ENCODE data around the gene SLC16A8.

Gene SLC16A8

GRCh38 chr22:38111925-38112355 lies 28.0 kb upstream of the SLC16A8 start:
- TF ChIP-seq CTCF (IDR thresholded peaks at IDR 0.05): no peak
- no peak overlapping the region for H3K27ac ChIP-seq
- DNase-seq (ENCODE audit: low spot score): no peak
- no peak overlapping the region for H3K4me3 ChIP-seq

GRCh38 chr22:38110863-38111852 lies 27.2 kb upstream of the SLC16A8 start:
- no peak overlapping the region for H3K27ac ChIP-seq
- H3K4me3 ChIP-seq: no peak overlapping the region
- DNase-seq (ENCODE audit: low spot score): no peak
- no peak for TF ChIP-seq CTCF (IDR thresholded peaks at IDR 0.05)

GRCh38 chr22:38110008-38110862 lies 26.3 kb upstream of the SLC16A8 start, which contains the start of gene BAIAP2L2:
Gene BAIAP2L2, minus strand, starts transcription at chr22:38110684. Its CDS starts 159 bp downstream, at chr22:38110525.
- DNase-seq (ENCODE audit: low spot score): no peak
- TF ChIP-seq CTCF (IDR thresholded peaks at IDR 0.05): no peak
- H3K27ac ChIP-seq: no peak within 1 kb of the TSS
- no peak within 1 kb of the TSS for H3K4me3 ChIP-seq

- no peak for TF ChIP-seq CTCF (IDR thresholded peaks at IDR 0.05)
- Histone ChIP-seq H3K27ac (no peak overlapping the region), H3K4me3 (no peak overlapping the region)
- DNase-seq (ENCODE audit: low spot score): no peak
Observed at GRCh38 chr22:38109371-38110001, 25.5 kb upstream of the SLC16A8 start.

GRCh38 chr22:38108561-38109319 lies 24.8 kb upstream of the SLC16A8 start:
- no peak for DNase-seq (ENCODE audit: low spot score)
- no peak overlapping the region for H3K27ac ChIP-seq
- no peak for TF ChIP-seq CTCF (IDR thresholded peaks at IDR 0.05)
- H3K4me3 ChIP-seq: no peak overlapping the region
